Rectal smooth muscle tissue (tissue), 1 donor: ENCODE results near the gene CLIC4.
A peak's percentile ranks its signal among the peaks of the same experiment; 100 is the strongest.

Experiments used
- H3K27ac ChIP-seq: one replicate; pipeline ENCODE4 v1.7.0; 2013; ENCODE audit warnings: low read depth, low read length, inconsistent platforms
- H3K27me3 ChIP-seq: one replicate; pipeline ENCODE4 v1.7.0; 2013; ENCODE audit warnings: low read length; ENCODE audit not compliant: control insufficient read depth, insufficient read depth
- H3K36me3 ChIP-seq: one replicate; pipeline ENCODE4 v1.7.0; 2013; ENCODE audit warnings: low read length; ENCODE audit not compliant: control insufficient read depth, insufficient read depth
- H3K4me1 ChIP-seq: one replicate; pipeline ENCODE4 v1.7.0; 2013; ENCODE audit warnings: low read length; ENCODE audit not compliant: control insufficient read depth, insufficient read depth
- H3K4me3 ChIP-seq: one replicate; pipeline ENCODE4 v1.7.0; 2013; ENCODE audit warnings: low read length
- H3K9ac ChIP-seq: one replicate; pipeline ENCODE4 v1.7.0; 2013; ENCODE audit warnings: low read length

Gene CLIC4

DNA sequence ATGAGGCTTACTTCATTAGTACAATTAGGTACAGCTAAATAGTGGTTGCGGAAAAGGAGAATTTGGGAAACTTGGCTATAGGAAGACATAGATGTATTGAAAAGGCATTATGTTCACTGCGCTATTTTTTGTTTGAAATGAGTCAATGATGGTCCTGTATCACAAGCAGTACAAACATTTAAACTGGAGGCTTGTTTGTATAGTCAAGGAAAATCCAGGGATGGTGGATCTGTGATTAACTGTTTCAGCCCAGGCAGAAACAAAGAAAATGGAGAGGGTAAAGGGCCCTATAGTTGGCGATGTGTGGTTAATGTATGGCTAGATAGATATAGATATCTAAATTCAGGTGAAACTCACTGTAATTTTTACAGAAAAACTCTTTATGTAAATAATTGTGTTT is 79.9 kb downstream of the CLIC4 start:
- no peak overlapping the region for H3K4me3 ChIP-seq
- H3K36me3 ChIP-seq = no peaks in the 10 kb centered on the region
- no peaks in the 10 kb centered on the region for H3K27me3 ChIP-seq
- H3K27ac ChIP-seq = no peak overlapping the region
- peaks cover 15% of the 10 kb centered on the region for H3K4me1 ChIP-seq
- no peak overlapping the region for H3K9ac ChIP-seq

DNA sequence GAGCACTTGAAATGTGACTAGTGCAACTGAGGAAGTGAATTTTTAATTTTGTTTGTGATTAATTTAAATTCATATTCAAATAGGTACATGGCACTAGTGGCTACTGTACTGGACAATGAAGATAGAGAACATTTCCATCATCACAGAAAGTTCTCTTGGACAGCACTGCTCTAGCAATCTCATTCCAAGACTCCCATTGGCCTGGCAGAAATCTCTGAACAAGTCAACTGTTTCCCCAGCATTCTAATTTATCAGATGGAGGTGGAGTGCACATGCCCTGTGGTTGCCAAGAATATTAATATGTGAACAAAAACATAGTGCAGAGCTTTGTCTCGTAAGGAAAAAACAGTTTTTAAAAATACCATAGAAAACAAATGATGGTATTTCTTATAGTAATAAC is 81.3 kb downstream of the CLIC4 start:
- peaks cover 18% of the 10 kb centered on the region for H3K4me1 ChIP-seq
- H3K36me3 ChIP-seq = no peaks in the 10 kb centered on the region
- H3K27ac ChIP-seq = no peak overlapping the region
- no peak overlapping the region for H3K4me3 ChIP-seq
- no peaks in the 10 kb centered on the region for H3K27me3 ChIP-seq
- H3K9ac ChIP-seq = no peak overlapping the region

DNA sequence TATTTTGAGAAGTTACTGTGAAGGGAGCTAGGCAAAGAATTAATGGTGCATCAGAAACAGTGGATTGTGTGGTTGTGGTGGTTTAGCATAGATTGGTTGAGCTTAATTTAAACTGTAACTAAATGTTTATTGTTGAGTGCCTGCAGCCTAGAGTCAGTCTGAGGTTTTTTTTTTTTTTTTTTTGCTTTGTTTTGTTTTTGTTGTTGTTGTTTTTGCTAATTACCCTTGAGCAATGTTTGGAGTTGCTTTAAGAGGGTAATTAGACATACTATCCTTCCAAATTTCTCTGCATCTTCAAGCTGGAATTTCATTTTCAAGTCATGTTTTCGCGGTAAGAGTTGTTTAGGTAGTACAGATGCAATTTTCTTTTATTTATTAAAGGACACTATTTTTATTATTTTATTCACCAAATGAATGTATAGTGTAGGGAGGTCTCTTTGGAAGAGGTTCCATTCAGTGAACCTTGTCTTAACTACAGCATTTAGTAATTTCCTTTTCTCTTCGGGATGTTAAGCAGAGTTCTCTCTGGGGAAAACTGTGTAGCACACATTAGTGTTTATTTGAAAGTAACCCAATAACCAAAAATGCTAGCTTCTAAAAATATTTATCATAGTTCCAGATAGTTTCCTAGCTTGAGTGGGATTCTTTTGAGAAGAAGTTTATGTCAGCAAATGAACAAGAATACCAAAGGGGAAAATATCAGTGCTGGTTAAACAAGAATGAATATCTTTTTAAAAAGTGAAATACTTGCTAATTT is 82.3 kb downstream of the CLIC4 start:
- Histone ChIP-seq H3K9ac (no peak overlapping the region), H3K27me3 (no peaks in the 10 kb centered on the region), H3K4me1 (peaks cover 18% of the 10 kb centered on the region), H3K4me3 (no peak overlapping the region), H3K36me3 (no peaks in the 10 kb centered on the region), H3K27ac (no peak overlapping the region)

DNA sequence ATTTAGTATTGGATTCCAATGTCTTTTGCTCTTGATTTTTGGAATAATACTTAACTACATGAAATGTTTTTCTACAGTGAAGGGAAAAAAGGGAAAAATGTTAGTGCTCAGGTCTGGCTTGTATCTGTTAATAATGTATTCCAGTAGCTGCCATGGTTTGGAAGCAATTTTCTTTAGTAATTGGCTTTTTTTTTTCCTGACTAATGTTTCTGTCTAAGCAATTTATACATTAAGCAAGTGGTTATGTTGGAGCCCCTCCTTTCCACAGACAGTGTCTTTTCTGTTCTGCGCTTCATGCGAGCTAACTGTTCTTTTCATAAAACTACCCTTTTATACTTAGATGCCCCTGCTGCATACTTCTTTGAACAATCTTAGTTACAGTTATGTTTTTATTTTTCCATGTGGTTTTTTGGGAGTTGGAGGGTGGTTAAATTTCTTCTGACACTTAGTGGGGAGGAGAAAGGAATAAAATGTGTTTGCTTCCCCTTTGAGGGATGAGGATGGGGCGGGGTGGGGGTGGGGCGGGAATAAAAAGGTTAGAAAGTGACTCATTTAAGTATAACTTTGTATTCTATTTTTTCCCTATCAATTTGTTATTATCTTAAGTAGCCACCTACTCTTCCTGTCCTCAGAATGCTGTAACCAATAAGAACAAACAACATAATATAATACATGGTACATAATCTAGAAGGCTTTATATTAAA is 83.1 kb downstream of the CLIC4 start:
- H3K27ac ChIP-seq = no peak overlapping the region
- H3K9ac ChIP-seq = no peak overlapping the region
- no peaks in the 10 kb centered on the region for H3K27me3 ChIP-seq
- H3K36me3 ChIP-seq = no peaks in the 10 kb centered on the region
- peaks cover 18% of the 10 kb centered on the region for H3K4me1 ChIP-seq
- H3K4me3 ChIP-seq = no peak overlapping the region

DNA sequence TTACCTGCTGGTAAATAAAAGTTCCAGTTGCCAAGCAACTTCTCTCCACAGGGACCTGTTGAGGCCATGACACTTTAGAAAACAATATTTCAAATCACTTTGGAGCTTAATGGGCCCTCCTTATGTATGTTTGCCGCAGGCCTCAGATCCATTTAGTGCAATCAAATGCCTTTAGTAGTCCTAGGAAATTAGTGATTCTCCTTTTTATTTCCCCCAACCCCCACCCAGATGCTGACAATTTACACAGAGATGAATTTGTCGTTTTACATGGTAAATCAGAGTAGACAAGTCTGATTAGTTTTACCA is 83.6 kb downstream of the CLIC4 start:
- no peak overlapping the region for H3K4me3 ChIP-seq
- peaks cover 18% of the 10 kb centered on the region for H3K4me1 ChIP-seq
- no peaks in the 10 kb centered on the region for H3K27me3 ChIP-seq
- H3K27ac ChIP-seq = no peak overlapping the region
- no peak overlapping the region for H3K9ac ChIP-seq
- no peaks in the 10 kb centered on the region for H3K36me3 ChIP-seq

DNA sequence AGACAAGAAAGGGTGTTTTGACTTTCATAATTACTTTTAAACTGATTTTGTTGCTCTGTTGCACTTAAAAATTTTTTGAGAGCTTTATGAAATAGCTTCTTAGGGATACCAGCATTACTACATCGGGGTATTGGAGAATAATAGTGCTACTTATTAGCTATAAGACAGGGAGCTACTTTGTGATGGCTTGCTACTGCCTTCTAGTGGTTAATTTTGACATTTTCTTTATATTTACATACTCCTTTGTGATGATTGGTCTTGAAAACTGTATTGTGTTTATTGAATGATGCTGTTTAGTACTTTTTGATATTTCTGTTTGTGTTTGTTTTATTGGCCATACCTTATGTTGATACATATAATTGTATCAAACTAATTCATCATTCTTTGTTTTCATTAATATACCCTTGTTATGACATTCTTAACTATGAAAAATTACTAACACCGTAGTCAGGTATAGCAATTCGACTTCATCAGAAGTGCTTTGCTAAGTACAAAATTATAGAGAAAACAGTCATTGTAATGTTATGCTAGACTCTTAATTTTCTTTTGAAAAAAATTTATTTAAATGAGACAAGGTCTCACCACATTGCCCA is 85.5 kb downstream of the CLIC4 start:
- no peaks in the 10 kb centered on the region for H3K36me3 ChIP-seq
- no peak overlapping the region for H3K27ac ChIP-seq
- no peak overlapping the region for H3K4me3 ChIP-seq
- H3K9ac ChIP-seq = no peak overlapping the region
- no peaks in the 10 kb centered on the region for H3K27me3 ChIP-seq
- H3K4me1 ChIP-seq = peaks cover 18% of the 10 kb centered on the region

DNA sequence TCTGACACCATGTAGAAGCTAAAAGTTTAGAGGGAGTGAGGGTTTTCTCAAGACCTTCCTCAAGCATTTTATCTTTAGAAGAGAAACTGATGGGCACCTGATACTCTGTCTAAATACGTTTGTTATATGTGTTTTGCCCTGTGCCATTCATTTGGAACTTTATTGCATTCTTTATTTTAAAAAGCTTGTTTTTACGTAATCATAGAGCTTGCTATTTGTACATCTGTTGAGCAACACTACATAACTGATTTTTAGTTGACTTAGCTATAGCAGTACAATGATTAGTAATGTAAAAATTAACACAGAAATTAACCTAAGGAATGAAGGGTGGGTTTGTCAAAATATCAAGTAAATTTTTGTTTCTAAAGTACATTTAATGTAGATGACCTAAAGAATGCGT is 96.3 kb downstream of the CLIC4 start:
- Histone ChIP-seq H3K36me3 (no peaks in the 10 kb centered on the region), H3K27me3 (no peaks in the 10 kb centered on the region), H3K4me3 (no peak overlapping the region), H3K4me1 (no peaks in the 10 kb centered on the region), H3K9ac (no peak overlapping the region), H3K27ac (no peak overlapping the region)

DNA sequence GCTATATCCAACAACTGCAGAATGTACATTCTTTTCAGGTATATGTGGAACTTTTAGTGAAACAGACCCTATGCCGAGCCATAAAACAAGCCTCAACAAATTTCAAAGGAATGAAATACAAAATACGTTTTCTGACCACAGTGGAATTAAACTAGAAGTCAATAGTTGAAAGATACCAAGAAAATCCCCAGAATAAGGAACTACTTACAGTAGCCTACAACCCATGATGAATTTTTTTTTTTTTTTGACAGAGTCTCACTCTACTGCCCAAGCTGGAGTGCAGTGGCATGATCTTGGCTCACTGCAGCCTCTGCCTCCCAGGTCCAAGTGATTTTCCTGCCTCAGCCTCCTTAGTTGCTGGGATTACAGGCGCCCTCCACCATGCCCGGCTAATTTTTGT is 101.4 kb downstream of the CLIC4 start:
- Histone ChIP-seq H3K4me3 (no peak overlapping the region), H3K27ac (no peak overlapping the region), H3K4me1 (peaks cover 2% of the 10 kb centered on the region), H3K36me3 (no peaks in the 10 kb centered on the region), H3K9ac (no peak overlapping the region), H3K27me3 (no peaks in the 10 kb centered on the region)

DNA sequence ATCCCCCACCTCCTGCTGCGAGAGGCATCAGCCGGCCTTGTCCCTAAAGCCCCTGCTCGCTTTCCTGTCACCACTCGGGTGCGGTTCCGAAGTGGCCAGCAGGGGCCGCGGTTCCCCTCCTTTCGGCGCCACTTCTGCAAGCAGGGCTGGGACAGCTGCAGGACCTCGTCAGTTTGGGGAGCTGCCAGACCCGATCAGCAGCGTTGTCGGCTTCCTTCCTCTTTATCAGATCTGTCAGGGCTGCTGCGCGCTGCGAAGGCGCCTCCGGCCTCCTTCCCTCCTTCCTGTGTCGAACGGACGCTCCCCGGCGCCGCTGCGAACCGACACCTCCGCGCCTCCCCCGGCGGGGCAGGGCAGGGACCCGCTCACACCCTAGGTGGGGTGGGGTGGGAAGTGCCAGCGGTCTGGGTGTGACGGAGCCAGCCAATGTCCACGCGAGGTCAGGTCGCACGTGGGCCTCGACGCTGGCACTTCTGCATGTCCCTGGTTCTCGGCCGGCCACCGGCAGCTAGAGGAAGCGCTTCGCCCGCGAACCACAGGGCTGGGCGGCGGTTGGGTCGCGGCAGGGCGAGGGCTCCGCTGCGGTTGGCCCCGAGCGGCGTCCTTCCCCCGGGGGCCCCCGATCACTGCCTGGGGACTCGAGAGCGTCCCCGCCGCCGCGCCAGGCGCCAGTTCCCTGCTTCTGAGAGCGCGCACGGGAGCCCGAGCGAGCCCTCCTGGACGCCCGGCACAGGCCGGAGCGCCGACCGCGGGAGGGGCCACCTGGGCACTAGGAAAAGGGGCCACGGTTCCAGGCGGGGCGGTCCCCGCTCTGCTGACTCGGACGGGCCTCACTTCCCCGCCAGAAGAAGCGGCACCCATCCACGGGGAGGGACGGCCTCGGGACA is 103.0 kb downstream of the CLIC4 start:
- Histone ChIP-seq H3K27ac (peak overlapping the region; percentile 64), H3K36me3 (no peaks in the 10 kb centered on the region), H3K27me3 (no peaks in the 10 kb centered on the region), H3K4me3 (peak overlapping the region; percentile 82), H3K9ac (peak overlapping the region; percentile 29), H3K4me1 (peaks cover 2% of the 10 kb centered on the region)

DNA sequence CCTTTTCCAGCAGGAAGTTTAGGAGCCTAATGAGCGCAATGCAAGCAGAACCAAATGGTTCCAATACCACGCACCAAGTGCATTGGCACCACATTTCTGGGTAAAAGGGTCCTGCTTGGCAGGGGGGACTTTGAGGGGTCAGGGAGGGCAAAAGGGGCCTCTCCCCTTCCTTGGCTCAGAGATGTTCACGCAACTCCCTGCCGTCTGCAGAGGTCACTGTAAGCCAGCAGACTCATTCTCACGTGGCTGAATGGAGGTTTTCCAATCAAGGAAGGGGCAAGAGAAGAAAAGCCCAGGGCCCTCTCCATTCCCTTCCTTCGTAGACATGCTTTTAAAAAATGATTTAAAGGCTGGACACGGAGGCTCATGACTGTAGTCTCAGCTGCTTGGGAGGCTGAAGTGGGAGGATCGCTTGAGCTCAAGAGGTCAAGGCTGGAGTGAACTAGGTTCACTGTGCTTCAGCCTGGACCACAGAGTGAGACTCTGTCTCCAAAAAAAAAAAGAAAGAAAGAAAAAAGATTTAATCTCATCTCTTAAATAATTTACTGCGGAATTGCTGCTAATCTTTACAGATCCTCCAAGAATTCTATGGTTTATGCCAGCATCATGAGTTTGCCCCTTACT is 104.5 kb downstream of the CLIC4 start:
- peaks cover 2% of the 10 kb centered on the region for H3K4me1 ChIP-seq
- H3K36me3 ChIP-seq = no peaks in the 10 kb centered on the region
- H3K4me3 ChIP-seq = no peak overlapping the region
- H3K27ac ChIP-seq = no peak overlapping the region
- no peak overlapping the region for H3K9ac ChIP-seq
- no peaks in the 10 kb centered on the region for H3K27me3 ChIP-seq

DNA sequence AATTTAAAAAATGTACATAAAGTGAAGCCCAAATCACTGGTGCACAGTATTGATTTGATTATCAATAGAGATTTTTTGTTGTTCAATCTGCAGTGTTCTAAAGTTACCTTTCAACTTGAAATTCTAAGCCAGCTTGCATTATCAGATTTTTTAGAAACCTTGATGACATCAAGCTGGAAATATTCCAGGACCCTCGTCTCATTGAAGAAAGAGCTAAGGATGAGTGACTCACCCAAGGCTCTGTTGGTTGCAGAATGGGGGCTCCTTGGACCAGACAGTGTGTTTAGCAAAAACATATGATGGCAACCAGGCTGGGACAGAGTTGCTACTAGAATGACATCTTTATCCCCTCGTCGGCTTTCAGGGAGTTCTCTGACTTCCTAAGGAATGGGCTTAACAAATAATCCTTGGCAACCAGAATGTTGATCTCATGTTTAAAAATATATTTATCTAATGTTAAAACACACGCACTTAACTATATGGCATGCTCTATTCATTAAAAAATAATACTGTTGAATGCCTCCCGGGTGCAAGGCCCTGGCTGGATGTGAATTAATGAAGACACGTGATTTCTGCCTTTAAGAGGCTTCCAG is 105.2 kb downstream of the CLIC4 start:
- Histone ChIP-seq H3K27ac (no peak overlapping the region), H3K9ac (no peak overlapping the region), H3K27me3 (no peaks in the 10 kb centered on the region), H3K4me1 (peaks cover 2% of the 10 kb centered on the region), H3K36me3 (no peaks in the 10 kb centered on the region), H3K4me3 (no peak overlapping the region)

DNA sequence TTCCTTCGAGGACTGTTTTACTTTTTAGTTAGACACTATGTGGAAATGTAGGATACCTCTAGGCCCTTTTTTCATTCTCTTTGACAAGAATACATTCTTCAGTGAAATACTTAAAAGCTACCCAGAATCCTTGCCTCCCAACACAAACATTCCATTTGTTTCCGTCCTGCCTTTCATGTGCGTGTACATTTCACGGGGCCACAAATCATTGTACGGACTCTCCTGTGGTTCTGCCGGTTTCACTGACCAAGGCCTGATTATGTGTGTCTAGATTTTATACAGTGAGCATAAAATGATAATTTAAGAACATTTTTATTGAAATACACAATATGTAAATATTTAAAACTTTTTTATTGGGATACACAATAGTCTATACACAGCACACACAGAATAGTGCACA is 108.4 kb downstream of the CLIC4 start:
- Histone ChIP-seq H3K36me3 (no peaks in the 10 kb centered on the region), H3K9ac (no peak overlapping the region), H3K27ac (no peak overlapping the region), H3K27me3 (no peaks in the 10 kb centered on the region), H3K4me1 (no peaks in the 10 kb centered on the region), H3K4me3 (no peak overlapping the region)
